IMR-90 (cell line): ENCODE measurements around the gene AOPEP.

Experiments
- FOS ChIP-seq: fragments of 150-350 bp; IDR thresholded peaks from 2 replicates; pipeline ENCODE4 v1.6.1; 2016; ENCODE audit warnings: low read depth, low read length
- TF ChIP-seq, protein P1 (sequence below): conservative IDR thresholded peaks from 2 replicates; pipeline ENCODE4 v1.5.1; 2012; ENCODE audit warnings: mild to moderate bottlenecking, low read depth, low read length, improper control_type of control experiment

DNA sequence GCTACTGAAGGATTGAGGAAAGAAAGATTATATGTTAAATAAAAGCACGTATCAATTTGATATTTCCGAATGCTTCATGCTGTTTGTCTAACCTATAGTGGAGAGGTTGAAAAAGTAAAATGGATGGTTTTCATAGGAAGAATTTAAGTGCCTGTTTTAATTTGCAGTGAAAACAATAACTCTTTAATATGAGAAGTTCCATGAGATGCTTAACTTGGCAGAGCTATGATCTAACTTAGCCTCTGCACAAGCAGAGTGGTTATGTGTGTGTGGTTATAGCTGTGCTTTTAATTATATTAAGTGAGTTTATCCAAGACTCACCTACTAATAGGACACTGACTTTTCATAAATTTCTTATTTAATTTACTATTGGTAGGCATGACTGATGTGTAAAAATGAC lies 57.4 kb downstream of the AOPEP start:
- TF ChIP-seq, protein P1, sequence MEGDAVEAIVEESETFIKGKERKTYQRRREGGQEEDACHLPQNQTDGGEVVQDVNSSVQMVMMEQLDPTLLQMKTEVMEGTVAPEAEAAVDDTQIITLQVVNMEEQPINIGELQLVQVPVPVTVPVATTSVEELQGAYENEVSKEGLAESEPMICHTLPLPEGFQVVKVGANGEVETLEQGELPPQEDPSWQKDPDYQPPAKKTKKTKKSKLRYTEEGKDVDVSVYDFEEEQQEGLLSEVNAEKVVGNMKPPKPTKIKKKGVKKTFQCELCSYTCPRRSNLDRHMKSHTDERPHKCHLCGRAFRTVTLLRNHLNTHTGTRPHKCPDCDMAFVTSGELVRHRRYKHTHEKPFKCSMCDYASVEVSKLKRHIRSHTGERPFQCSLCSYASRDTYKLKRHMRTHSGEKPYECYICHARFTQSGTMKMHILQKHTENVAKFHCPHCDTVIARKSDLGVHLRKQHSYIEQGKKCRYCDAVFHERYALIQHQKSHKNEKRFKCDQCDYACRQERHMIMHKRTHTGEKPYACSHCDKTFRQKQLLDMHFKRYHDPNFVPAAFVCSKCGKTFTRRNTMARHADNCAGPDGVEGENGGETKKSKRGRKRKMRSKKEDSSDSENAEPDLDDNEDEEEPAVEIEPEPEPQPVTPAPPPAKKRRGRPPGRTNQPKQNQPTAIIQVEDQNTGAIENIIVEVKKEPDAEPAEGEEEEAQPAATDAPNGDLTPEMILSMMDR: no peak
- TF ChIP-seq FOS: no peak
